ENCODE measurements around the gene GTPBP1.

GTPBP1 gene

GRCh38 chr22:38727530-38728451 lies 22.0 kb downstream of the GTPBP1 start:
- DNase-seq = no peak

- DNase-seq = no peak
These were observed 23.4 kb downstream of the GTPBP1 start for GRCh38 chr22:38728871-38729796.

GRCh38 chr22:38729946-38730345 lies 24.2 kb downstream of the GTPBP1 start:
- DNase-seq = no peak

DNA sequence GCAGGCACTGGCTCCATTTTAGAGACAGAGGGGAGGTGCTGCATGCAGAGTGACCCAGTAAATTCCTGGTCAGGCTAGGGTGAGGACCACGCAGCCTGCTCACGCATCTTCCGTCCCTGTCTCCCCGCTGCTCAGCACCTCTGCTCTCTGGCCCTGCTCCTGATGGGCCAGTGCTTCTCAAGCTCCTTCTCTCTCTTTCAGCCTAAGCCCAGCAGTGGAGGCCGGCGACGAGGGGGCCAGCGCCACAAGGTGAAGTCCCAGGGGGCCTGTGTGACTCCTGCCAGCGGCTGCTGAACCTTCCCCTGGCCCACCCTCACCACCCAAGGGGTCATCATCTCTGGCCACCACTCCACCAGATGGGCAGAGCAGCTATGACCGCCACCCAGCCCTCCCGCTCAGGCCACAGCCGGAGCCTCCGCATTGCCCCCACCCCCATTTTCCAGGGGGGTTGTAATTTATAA lies 24.7 kb downstream of the GTPBP1 start:
- DNase-seq = no peak

- no peak for DNase-seq
These were observed 26.0 kb downstream of the GTPBP1 start for GRCh38 chr22:38731703-38732161.

DNA sequence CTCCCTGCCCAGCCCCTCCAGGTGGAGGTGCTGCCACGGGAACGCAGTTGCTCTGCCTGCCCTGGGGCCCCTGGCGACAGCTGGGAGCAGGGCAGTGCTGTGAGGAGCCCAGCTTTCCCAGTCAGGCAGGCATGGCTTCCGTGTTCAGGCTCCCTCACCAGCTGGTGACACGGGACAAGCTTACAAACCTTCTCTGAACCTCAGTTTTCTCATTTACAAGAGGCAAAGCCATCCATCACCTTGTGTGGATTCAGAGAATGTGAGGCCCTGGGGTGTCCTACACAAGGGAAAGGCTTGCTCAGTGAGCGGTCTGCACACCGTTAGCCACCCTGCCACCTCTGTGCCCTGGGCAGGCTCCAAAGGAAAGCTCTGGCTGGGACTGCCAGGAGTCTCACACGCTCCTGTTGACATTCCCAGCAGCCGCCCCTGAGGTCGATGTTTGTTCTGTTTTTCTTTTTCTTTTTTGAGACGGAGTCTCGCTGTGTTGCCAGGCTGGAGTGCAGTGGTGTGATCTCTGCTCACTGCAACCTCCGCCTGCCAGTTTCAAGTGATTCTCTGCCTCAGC lies 26.6 kb downstream of the GTPBP1 start:
- peak; percentile 37 for DNase-seq

GRCh38 chr22:38733329-38733723 lies 27.6 kb downstream of the GTPBP1 start:
- peak; percentile 22 for DNase-seq

DNA sequence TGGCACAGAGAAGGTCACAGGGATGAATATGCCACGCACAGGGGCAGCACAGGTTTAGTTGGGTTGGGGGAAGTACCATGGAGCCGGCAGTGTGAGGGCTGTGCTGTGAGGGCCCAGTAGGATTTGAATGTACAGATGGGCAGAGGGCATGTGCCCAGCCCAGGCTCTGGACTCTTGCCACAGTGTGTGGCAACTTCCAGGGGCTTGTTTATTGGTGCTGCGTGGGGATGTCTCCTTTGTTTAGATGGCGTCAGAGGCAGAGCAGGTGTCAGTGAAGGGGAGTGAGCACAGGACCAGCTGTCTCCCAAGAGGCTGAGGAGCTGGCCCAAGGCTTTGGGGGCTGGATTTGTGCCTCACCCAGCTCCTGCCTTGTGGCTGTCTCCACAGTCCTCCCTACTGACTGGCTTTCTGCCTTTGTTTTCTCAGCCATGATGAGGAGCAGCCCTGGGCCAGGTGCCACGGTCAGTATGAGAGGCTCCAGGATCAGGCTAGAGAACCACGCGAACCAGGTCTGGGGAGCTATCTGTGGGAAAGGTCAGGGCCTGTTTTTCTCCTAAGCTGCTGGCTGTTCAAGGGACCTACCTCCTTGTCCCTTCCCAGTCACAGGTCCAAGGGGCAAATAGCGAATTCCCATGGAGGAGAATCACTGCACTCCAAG lies 28.1 kb downstream of the GTPBP1 start:
- DNase-seq = peak; percentile 45

DNA sequence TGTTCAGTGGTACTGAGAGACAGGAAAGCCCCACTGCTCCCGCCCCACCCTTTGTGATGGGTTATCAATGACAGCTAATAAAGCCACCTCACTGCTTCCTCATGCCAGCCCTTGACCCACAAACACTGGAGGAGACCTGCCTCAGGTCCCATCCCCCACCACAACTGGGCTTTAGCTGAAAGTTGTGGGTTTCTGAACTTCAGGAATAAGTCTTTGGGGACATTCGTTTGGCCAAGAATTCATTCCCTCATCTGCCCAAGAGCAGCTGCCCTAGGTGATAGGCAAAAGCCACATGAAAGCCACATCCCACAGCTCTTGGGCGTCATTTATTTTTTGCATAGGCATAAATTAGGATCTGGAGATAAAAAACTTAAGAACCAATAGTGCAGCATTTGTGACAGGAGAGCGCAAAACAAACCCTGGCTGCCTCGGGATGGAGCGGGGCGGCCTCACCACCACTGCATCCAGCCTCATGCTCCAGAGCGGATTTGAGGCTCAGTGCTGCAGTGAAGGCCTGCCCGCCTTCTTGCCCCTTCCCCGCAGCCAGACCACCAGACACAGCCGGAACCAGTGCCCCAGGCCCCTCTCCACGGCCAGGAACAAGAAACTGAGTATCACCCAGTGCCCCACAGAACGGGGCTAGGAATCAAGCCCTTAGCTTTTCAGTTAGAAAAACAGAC lies 28.8 kb downstream of the GTPBP1 start:
- no peak for DNase-seq

DNA sequence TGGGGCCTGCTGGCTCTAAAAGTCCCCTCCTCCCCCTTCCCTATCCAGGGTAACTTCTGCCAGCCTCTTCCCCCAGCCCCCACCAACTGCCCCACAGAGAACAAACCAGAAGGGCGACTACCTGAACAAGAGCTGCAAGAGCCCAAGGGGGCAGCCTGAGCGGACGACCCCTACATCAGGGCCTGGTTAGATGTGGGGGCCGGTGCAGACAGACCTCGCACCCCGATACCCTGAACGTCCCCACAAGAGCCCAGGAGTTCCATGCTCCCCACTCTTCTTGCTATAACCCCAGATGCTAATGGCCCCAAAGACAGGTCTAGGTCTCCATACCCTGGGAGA lies 29.4 kb downstream of the GTPBP1 start:
- no peak for DNase-seq

DNA sequence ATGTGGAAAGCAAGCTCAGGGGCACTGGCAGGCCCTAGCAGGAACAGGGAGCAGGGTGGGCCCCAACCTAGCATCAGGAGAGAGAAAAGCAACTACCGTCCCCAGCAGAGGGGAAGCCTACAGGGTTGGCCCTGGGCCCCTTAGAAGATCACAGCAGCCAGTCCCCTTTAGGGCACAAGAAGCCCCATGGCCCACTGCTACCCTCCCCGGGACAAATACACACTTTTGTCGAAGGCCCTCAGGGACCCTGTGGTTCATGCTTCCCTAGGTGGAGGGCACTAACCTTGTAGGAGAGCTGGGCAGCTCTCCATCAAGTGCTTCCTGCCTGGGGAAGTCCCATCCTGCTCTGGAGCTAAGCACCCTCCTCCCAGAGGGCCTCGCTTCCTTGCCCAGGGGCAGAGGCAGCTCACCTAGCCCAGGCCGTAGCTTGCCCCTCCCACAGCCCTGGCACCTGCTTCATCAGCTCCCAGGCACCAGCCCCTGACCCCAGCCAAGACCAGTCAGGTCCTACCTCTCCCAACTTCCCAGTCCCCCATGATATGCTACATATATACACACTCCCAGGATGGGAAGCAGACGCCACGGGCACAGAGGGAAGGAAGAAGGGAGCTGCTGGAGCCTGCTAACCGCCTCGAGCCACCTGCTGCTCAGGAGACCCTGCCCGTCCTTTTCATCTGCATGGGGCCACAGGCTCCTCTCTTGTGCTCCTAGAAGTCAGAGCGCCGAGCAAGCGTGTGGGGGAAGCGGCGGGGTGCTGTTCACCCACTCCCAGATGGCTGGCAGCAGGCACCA lies 29.9 kb downstream of the GTPBP1 start:
- DNase-seq = no peak

GRCh38 chr22:38736257-38736570 lies 30.5 kb downstream of the GTPBP1 start:
- DNase-seq = no peak

DNA sequence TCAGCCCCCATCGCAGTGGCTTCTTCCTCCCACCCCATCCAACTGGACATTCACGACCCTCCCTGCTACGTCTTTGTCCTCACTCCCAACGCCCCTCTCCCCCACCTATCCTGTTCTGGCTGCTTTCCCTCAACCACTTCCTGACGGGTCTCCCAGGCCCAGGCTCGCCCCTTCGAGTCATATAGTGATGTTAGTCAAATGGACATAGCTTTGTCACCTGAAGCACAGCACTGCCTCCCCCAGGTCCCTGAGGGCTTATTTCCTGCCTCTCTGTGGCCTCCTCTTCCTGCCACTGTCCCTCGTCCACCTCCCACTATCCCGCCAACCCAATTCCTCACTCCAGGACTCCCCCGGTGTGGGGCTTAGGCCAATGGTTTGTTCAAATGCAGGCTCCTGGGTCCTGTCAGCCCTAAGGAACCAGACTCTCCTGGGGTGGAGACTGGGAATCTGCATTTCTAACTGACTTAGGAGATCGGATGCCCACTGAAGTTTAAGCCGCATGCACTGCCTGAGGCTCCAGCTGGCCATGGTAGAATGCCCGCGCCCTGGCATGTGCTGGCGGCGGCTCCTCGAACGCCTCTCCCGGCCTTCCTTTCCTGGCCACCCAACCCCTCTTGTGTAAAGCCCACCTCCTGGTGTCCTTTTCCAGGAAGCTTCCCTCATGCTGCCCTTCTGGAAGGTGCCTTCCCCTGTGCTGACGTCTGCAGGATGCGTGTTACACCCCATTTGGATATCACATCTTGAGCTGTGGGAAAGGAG lies 31.7 kb downstream of the GTPBP1 start:
- DNase-seq = no peak

DNA sequence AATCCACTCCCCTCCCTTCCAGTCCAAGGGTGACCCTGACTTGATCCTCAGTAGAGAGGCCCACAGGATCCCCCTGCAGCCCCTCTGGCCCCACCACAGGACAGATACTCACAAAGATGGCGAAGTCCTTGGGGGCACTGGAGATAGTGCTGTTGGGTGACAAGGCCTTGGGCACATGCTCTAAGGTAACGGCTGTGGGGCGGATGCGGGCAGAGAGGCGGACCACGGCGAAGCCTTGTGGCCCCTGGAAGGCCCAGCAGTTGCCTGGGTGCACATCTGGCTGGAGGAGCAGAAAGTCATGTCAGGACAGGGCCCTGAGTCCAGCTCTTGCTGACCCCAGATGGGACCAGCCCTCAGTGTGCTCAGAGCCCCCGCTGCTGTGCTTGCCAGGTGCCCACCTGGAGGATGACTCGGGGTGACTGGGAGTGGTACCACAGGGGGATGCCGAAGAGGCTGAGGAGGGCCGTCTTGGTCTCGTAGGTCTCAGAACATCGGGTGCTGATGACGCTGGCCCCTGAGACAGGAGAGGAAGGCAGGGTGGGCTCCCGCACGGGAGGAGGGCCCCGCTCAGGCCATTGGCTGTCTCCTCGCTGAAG lies 32.8 kb downstream of the GTPBP1 start:
- DNase-seq = no peak

GRCh38 chr22:38739300-38740055 lies 33.7 kb downstream of the GTPBP1 start:
- no peak for DNase-seq

DNA sequence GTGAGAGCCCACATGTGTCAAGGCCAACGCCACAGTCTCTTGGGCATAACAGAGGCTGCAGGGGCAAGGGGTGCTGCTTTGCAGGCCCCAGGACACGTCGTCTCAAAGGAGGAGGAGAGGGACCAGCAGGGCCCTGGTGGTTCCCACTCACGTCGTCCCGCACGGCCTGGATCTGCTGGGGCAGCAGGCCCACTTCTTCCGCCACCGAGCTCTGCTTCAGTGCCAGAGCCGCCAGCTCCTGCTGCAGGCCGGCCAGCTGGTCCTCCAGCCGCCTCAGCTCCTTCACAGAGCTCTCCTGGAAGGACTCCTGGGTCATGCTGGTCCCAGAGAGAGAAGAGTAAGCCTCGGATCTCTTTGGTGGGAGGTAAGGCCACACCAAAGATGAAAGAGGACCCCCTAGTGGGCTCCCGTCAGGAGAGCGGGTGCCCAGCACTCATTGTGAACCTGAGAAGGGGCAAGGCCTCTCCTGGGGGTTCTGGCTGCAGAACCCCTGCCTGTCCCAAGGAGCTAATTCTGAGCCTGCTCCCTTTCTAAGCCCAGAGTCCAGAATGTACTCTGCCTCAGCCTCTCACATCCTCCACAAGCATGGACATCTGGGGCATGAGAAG lies 34.5 kb downstream of the GTPBP1 start:
- no peak for DNase-seq

DNA sequence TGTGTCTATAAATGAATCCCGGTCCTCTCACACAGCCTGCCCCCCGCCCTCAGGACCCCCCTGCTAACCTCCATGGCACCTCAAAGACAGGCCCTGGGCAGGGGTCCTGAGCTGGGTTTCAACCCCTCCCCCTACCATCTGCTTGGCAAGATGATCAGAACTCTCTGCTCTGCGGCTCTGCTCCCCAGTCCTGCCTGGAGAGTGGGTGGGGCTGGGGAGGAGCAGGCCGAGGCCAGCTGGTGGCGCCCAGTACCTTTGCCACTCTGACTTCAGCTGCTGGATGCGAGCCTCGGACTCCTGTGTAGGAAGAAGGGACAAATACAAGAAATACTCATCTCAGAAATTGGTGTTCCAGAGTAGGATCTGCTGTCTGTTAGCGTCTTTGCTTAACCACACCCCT lies 35.0 kb downstream of the GTPBP1 start:
- no peak for DNase-seq

DNA sequence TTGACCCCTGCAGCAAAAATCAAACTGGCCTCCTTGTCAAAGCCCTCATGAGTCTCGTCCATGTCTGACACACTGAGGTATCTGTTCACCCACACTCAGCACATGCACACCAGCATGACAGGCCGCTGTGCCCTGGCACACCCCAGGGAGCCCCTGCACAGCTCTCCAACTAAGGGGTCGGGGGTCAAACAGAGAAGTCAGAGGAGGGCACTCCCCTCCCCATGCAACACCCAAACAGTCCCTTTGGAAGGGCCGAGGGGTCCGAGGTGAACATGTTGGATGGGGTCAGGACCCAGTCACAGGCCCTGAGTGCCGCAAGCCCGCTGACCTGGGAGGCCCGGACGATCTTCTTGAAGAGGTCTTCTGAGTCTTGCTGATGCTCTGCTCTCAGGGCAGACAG lies 35.4 kb downstream of the GTPBP1 start:
- no peak for DNase-seq

- no peak for DNase-seq
These were observed 35.8 kb downstream of the GTPBP1 start for GRCh38 chr22:38741576-38741975.
